GM10847 (cell line): ENCODE results near the gene ALOX15B.

Source experiments
- POLR2A ChIP-seq: IDR thresholded peaks from 2 replicates; pipeline ENCODE4 v1.6.1; 2011; ENCODE audit not compliant: insufficient read length; ENCODE audit errors: extremely low read depth

The ALOX15B gene

DNA sequence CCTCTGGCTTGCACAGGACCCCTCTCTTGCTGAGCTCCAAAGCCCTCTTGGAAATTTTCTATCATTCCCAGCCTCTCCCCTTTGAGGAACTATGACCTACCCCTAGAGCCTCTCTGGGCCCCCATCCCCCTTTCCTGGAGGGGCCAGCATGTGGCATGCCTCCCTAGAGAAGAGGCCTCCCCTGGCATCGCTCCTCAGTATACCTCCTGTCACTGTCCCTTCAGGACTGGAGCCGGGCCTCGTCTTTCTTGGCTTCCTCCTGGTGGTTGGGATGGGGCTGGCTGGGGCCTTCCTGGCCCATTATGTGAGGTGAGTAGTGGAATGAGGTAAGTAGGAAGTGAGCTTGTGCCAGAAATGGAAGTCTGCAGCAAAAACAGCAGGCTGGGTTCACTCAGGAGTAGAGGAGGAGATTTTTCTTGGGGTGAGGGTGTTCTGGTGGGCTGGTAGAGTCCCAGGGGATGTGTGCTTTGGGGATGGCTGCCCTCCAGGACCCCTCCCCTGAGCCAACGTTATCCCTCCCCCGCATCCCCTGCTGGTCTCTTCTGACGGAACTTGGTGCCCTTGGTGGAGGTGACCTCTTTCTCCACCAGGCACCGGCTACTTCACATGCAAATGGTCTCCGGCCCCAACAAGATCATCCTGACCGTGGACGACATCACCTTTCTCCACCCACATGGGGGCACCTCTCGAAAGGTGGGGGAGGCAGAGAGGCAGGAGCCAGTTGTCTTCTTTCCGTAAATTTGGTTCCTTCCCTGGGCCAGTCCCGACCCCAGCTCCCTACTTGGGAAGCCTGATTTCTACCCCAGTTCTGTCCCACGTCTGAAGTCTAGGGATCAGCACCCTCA lies 31.8 kb upstream of the ALOX15B start:
- no peak for TF ChIP-seq POLR2A

DNA sequence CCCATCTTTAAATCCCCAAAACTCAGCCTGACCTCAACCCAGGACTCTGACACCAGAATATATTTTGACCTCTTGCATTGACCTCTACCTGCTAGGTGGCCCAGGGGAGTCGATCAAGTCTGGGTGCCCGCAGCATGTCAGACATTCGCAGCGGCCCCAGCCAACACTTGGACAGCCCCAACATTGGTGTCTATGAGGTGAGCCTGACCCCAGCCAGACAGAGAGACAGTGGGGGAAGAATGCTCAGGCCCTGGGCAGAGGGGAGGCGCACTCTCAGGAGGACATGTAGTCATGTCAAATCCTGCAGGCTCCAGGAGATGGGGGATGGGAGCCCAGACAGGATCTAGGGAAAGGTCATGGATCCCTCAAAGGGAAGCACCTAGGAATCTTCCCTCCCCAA lies 31.0 kb upstream of the ALOX15B start:
- TF ChIP-seq POLR2A: no peak

DNA sequence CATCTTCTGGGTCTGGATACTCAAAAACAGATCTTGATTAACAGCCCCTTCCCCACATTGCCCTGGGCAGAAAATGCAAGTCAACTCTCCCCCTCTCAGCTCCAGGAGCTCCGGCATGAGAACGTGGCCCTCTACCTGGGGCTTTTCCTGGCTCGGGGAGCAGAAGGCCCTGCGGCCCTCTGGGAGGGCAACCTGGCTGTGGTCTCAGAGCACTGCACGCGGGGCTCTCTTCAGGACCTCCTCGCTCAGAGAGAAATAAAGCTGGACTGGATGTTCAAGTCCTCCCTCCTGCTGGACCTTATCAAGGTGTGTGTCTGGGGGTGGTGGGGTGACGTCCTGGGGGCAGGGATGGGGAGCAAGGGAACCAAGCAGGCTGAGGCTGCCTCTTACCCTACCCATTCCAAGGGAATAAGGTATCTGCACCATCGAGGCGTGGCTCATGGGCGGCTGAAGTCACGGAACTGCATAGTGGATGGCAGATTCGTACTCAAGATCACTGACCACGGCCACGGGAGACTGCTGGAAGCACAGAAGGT lies 26.7 kb upstream of the ALOX15B start:
- no peak for TF ChIP-seq POLR2A

DNA sequence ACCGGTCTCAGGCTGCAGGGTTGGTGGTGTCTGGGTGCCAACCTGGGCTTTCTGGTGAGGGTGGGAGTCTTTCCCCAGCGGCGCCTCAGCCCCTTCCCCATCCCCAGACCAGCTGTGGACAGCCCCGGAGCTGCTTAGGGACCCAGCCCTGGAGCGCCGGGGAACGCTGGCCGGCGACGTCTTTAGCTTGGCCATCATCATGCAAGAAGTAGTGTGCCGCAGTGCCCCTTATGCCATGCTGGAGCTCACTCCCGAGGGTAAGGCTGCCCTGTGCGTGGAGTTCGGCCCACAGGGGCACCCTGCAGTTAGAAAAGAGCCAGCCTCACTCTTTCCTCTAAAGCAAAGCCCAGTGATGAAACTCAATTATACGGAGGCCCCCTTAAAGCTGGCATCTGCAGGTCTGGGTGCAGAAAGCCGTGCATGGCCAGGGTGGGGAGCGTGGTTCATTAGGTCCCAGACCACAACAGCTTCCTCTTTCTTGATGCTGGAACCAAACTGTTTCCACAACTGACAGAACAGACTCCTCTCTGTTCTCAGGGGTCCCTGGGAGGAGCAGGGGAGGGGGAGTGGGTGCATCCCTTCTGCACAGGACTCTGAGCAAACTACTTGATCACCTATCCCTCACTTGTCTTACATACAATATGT lies 25.7 kb upstream of the ALOX15B start:
- no peak for TF ChIP-seq POLR2A

DNA sequence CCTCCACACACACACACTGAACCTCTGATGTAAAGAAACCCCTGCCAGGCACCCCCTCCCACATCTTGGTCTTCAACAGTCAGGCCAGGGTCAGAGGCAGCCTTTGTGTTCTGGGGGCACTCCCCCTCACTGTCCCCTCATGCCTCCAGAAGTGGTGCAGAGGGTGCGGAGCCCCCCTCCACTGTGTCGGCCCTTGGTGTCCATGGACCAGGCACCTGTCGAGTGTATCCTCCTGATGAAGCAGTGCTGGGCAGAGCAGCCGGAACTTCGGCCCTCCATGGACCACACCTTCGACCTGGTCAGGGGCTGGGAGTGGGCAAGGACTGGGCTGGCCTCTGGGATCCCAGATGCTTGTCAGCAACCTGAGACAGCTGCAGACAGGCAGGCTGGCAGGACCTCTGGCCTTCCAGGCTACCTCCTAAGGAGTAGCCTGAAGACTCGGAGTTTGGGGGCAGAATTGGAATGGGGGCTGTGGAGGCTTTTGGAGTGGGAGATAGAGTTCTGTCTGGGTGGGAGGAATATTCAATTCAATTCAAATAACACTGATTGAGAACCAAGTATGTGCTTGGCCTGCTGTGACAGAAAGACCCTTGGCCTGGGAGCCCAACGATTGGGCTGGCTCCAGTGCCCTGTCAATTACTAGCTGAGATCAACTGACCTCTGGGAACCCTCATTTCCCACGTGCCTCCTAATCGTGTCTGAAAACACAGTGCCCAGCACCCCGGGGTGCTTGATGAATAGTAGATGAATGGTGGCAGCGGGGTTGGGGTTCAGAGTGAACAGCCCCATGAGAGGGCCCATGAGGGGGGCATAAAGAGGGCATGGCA lies 24.9 kb upstream of the ALOX15B start:
- no peak for TF ChIP-seq POLR2A

DNA sequence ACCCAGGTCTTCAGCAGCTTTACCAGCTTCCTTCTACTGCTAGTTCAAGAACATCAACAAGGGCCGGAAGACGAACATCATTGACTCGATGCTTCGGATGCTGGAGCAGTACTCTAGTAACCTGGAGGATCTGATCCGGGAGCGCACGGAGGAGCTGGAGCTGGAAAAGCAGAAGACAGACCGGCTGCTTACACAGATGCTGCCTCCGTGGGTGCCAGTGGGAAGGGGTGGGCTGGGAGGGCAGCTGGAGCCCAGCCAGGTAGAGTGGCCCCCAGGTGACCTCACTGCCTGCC lies 24.4 kb upstream of the ALOX15B start:
- TF ChIP-seq POLR2A: no peak

DNA sequence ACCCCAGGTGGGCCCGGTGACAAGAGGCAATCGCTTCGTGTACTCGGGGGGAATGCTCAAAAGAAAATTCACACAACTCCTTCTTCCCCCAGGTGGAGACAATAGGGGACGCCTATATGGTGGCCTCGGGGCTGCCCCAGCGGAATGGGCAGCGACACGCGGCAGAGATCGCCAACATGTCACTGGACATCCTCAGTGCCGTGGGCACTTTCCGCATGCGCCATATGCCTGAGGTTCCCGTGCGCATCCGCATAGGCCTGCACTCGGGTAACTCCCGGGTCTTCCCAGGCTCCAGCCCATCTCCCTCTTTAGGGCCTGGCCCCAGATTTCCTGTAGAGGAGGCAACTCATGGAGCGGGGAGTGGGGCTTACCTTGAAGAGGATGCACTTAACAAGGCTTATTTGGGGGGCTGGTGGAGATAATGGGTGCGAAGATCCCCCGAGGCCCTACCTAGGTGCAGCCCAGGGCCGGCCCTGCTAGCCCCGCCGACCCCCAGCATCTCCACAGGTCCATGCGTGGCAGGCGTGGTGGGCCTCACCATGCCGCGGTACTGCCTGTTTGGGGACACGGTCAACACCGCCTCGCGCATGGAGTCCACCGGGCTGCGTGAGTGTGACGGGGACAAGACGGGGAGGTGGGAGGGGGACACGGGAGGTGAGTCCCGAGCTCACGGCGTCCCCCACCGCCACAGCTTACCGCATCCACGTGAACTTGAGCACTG lies 23.5 kb upstream of the ALOX15B start:
- no peak for TF ChIP-seq POLR2A

DNA sequence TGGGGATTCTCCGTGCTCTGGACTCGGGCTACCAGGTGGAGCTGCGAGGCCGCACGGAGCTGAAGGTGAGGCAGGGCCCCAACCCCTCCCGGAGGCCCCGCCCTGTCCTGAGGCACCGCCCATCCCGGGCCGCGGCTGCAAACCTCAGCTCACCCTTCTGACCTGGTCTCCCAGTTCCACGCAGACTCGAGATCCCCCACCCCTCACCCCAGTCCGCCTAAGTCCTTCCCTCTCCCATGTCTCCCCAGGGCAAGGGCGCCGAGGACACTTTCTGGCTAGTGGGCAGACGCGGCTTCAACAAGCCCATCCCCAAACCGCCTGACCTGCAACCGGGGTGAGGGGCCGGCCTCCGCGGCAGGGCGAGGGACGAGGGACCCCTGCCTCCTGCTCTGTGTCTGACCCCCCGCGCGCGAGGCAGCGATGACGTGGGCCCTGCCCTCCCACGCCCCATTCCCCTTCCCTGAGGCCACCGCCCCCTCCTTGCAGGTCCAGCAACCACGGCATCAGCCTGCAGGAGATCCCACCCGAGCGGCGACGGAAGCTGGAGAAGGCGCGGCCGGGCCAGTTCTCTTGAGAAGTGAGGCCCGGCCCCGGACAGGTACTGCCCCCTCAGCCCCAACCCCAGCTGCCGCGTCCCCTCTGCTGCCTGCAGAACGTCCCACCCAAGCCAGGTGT lies 22.8 kb upstream of the ALOX15B start:
- no peak for TF ChIP-seq POLR2A

DNA sequence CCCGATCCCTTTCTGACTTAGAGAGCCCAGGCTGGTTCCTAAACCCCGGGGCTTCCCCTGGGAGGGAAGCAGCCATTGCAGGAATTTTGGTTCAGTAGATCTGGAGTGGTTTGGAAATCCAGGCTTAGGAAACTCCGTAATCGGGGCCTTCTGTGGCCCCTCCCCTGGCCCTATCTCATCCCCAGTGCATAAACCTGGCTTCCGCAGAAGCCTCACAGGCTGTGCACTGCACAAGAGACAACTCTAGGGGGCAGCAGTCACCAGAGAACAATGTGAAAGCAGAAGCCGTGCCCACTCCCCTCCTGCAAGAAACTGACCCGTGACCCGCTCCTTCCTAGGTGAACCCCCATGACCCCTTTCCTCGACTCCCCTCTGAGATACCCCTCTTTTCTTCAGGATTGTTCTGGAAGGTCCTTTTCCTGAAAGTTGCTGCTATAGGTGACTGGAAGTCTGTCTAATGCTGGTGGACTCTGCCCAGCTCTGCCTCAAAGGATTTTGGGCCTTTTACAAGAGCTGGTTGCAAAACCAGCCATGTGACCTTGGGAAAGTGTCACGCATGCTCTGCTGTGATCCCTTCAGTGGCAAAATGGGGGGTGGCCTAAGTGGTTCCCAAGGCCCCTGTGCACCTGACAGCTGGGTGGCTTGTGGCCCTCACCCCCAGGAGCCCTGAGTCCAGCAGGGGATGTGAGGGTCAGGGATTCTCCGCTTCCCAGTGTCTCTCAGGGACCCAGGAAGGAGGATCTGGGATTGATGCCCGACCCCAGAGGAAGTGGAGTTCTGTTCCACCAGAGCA lies 22.0 kb upstream of the ALOX15B start:
- no peak for TF ChIP-seq POLR2A

DNA sequence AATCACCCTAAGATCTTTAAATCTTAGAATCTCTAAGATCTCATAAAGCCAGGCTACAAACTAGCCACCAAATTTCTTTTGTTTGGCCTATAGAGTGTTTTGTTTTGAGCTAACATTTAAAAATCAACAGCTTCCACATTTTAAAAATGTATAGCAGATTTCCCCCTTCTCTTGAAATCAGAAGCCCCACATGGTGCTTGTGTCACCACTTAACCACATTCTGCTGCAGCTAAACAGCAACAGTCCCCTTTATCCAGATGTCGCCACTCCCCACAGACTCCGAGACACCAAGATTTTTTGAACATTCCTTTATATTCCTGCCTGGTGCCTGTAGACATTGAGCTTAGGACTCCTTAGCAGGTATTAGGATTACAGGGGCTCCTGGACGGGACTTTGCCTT lies 20.4 kb upstream of the ALOX15B start:
- no peak for TF ChIP-seq POLR2A

DNA sequence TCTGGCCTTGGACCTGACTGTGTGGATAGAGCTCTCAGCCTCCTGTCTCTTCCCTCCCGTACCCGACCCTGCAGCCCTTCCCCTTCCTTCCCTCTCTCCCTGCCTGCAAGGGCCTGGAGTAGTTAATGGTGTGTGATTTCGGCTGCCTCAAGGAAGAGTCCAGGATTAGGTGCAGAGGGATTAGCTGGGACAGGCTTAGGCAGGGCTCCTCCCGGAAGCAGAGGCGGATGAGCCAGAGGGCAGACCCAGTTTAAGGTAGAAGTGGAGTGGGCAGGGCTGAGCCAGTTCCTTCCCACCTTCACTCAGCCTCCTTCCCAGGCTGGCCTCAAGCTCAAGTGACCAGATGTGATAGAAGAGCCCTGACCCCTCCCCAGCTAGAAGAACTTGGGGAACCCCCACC lies 19.7 kb upstream of the ALOX15B start:
- TF ChIP-seq POLR2A: no peak

DNA sequence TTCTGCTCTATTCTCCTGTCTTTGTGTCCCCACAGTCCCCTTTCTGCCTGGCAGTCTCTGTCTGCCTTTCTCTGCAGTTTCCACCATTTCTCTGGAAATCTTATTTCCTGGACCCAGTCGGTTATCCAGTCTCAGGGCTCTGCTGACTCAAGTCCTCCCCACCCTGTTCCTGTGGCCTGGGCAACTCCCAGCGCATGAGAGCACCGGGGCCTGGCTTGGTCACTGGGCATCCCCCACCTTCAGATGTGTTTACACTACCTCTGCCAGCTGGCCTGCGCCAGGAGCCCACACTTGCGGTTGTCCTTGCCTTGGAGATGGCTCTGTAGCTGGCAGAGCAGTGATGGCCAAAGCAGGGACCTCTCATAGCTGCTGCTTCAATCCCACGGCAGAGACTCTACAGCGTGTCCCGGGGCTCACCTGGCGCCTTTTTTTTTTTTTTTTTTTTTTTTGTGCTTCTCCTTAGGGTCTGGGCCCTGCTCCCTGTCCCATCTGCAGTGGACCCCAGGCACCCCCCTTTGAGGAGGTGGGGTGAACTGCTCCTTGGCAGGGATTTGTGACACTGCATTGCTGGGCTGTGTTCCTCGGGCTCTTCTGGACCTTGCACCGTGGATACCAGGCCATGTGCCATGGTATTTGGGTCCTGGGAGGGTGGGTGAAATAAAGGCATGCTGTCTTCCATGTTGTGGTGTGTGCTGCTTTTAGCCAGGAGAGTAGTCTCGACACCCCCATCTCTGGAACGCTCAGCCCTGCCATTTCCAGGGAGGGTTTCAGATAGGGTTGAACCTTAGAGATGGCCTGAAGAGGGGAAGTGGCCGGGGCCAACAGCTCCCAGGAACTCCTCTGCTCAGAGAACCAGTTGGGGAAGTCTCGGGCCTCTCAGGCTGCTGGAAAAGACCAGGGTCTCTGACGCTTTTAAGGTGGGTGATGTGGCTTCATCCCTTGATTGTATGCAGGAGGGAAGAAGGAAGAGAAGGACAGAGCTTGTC lies 18.9 kb upstream of the ALOX15B start:
- no peak for TF ChIP-seq POLR2A
